HG03159 (cell line): Measurements from ENCODE around the gene PPTC7.
"Not testable (repeated sequence)": the region's sequence is repeated elsewhere in the genome, so short reads cannot be mapped to it uniquely, and the experiment has no call there.

Experiments used
- ATAC-seq: cut with Tn5 transposase; IDR thresholded peaks from one replicate; pipeline ENCODE4 v1.9.1; 2021; ENCODE audit warnings: mild to moderate bottlenecking, moderate library complexity; ENCODE audit not compliant: unreplicated experiment

Gene PPTC7

GRCh38 chr12:110537605-110538409 is 45.3 kb downstream of the PPTC7 start:
- no peak for ATAC-seq

GRCh38 chr12:110536834-110537604 is 46.1 kb downstream of the PPTC7 start:
- ATAC-seq: no peak

GRCh38 chr12:110534811-110535210 is 48.3 kb downstream of the PPTC7 start:
- ATAC-seq: no peak

GRCh38 chr12:110533607-110534006 is 49.5 kb downstream of the PPTC7 start:
- ATAC-seq: no peak

GRCh38 chr12:110532644-110533043 is 50.5 kb downstream of the PPTC7 start:
- no peak for ATAC-seq

GRCh38 chr12:110531741-110532333 is 51.3 kb downstream of the PPTC7 start:
- peak; percentile 81 for ATAC-seq

GRCh38 chr12:110530511-110530910 is 52.6 kb downstream of the PPTC7 start:
- no peak for ATAC-seq

GRCh38 chr12:110528277-110528839 is 54.8 kb downstream of the PPTC7 start:
- no peak for ATAC-seq

- ATAC-seq: not testable (repeated sequence)
Observed at GRCh38 chr12:110520876-110521712, 62.0 kb downstream of the PPTC7 start.

- ATAC-seq: not testable (repeated sequence)
Observed at GRCh38 chr12:110518014-110518413, 65.1 kb downstream of the PPTC7 start.

- ATAC-seq: no peak
Observed at GRCh38 chr12:110516995-110517394, 66.1 kb downstream of the PPTC7 start.

- no peak for ATAC-seq
Observed at GRCh38 chr12:110514363-110514762, 68.8 kb downstream of the PPTC7 start.

GRCh38 chr12:110513842-110514241 is 69.3 kb downstream of the PPTC7 start:
- ATAC-seq: no peak

GRCh38 chr12:110508071-110508586 is 75.0 kb downstream of the PPTC7 start:
- no peak for ATAC-seq

GRCh38 chr12:110505332-110505731 is 77.8 kb downstream of the PPTC7 start:
- no peak for ATAC-seq

GRCh38 chr12:110503432-110503831 is 79.7 kb downstream of the PPTC7 start:
- ATAC-seq: no peak

- peak; percentile 88 for ATAC-seq
Observed at GRCh38 chr12:110501752-110502738, 81.1 kb downstream of the PPTC7 start, which contains the start of the genes RAD9B and VPS29. RAD9B (plus strand) TSS chr12:110502331; CDS start chr12:110502338, 7 bp downstream. VPS29 (minus strand) TSS chr12:110502111; CDS start chr12:110502051, 60 bp downstream.

GRCh38 chr12:110501399-110501751 is 81.7 kb downstream of the PPTC7 start:
- no peak for ATAC-seq
